ENCODE measurements around the gene ROR2.
"Not testable (repeated sequence)": the region's sequence is repeated elsewhere in the genome, so short reads cannot be mapped to it uniquely, and the experiment has no call there.

Gene ROR2

DNA sequence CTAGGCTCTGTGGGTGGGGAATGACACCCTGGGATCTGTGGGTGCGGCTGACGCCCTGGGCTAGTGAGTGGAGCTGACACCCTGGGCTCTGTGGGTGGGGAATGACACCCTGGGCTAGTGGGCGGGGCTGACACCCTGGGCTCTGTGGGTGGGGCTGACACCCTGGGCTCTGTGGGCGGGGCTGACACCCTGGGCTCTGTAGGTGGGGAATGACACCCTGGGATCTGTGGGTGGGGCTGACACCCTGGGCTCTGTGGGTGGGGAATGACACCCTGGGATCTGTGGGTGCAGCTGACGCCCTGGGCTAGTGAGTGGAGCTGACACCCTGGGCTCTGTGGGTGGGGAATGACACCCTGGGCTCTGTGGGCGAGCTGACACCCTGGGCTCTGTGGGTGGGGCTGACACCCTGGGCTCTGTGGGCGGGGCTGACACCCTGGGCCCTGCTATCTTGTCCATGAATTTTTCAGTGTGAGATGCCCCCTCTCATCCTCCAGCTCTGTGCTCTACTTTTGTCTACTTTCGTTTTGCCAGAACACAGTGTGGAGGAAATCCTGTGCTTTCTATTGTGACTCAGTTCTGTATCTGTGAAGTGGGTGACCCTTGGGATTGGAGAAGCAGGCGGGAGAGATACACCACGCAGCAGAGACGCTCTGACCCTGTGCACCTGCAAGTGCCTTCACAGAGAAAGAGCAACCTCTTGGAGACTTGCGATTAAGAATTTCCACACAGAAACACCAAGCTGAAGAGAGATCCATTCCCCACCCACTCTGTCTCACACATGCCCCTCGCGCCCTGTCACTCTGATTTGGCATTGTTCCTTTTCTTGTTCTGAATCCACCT lies 151.5 kb downstream of the ROR2 start:
- H3K9me3 ChIP-seq (replicated peaks in 1 of 2; ENCODE audit: control insufficient read depth in 2 of 2, insufficient read depth in 1 of 2, low read depth in 1 of 2, low read length in 2 of 2); DNase-seq (ENCODE audit: low spot score); H3K4ac ChIP-seq (ENCODE audit: low read length); H3K4me2 ChIP-seq (ENCODE audit: insufficient read depth, low read length, poor library complexity, severe bottlenecking); H3K36me3 ChIP-seq (replicated peaks in 1 of 2; ENCODE audit: control insufficient read depth in 2 of 2, insufficient read depth in 2 of 2, low read length in 2 of 2); H2BK12ac ChIP-seq (ENCODE audit: low read length); H3K4me1 ChIP-seq (ENCODE audit: control insufficient read depth in 2 of 2, insufficient read depth in 1 of 2, low read depth in 1 of 2, low read length in 2 of 2); H3K27ac ChIP-seq (replicated peaks; ENCODE audit: low read length); H3K79me1 ChIP-seq (ENCODE audit: low read depth, low read length); H3K9ac ChIP-seq (ENCODE audit: low read depth, low read length, poor library complexity); H3K23ac ChIP-seq (ENCODE audit: low read depth, low read length, poor library complexity); H2AK5ac ChIP-seq (ENCODE audit: low read depth, low read length); H4K8ac ChIP-seq (ENCODE audit: low read depth, low read length); H2AFZ ChIP-seq (ENCODE audit: low read length); H4K91ac ChIP-seq (ENCODE audit: low read depth, low read length, poor library complexity); H2BK120ac ChIP-seq (ENCODE audit: low read depth, low read length); H2BK15ac ChIP-seq (ENCODE audit: low read length); H3K14ac ChIP-seq (ENCODE audit: low read length); H3K4me3 ChIP-seq (ENCODE audit: low read length in 2 of 2); H3K18ac ChIP-seq (ENCODE audit: low read length); H2BK5ac ChIP-seq (ENCODE audit: low read length); H3K27me3 ChIP-seq (ENCODE audit: control insufficient read depth in 3 of 3, insufficient read depth in 3 of 3, low read depth in 1 of 3, low read length in 3 of 3): not testable (repeated sequence)
- no CpG with 5 or more reads among the region's 14 CpGs for WGBS, 2 donors (ENCODE audit: extremely low coverage in 2 of 2, insufficient read length in 2 of 2, insufficient replicate concordance in 1 of 2)

DNA sequence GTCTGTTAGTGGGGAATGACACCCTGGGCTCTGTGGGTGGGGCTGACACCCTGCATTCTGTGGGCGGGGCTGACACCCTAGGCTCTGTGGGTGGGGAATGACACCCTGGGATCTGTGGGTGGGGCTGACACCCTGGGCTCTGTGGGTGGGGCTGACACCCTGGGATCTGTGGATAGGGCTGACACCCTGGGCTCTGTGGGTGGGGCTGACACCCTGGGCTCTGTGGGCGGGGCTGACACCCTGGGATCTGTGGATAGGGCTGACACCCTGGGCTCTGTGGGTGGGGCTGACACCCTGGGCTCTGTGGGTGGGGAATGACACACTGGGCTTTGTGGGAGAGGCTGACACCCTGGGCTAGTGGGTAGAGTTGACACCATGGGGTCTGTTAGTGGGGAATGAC lies 152.5 kb downstream of the ROR2 start:
- not testable (repeated sequence) for H3K4me2 ChIP-seq (ENCODE audit: insufficient read depth, low read length, poor library complexity, severe bottlenecking); H4K8ac ChIP-seq (ENCODE audit: low read depth, low read length); H3K4me1 ChIP-seq (ENCODE audit: control insufficient read depth in 2 of 2, insufficient read depth in 1 of 2, low read depth in 1 of 2, low read length in 2 of 2); H3K27me3 ChIP-seq (ENCODE audit: control insufficient read depth in 3 of 3, insufficient read depth in 3 of 3, low read depth in 1 of 3, low read length in 3 of 3); H2AK5ac ChIP-seq (ENCODE audit: low read depth, low read length); H3K9ac ChIP-seq (ENCODE audit: low read depth, low read length, poor library complexity); H2AFZ ChIP-seq (ENCODE audit: low read length); H2BK12ac ChIP-seq (ENCODE audit: low read length); H3K79me1 ChIP-seq (ENCODE audit: low read depth, low read length); H3K4me3 ChIP-seq (ENCODE audit: low read length in 2 of 2); H2BK5ac ChIP-seq (ENCODE audit: low read length); H2BK15ac ChIP-seq (ENCODE audit: low read length); H4K91ac ChIP-seq (ENCODE audit: low read depth, low read length, poor library complexity); H3K14ac ChIP-seq (ENCODE audit: low read length); H3K18ac ChIP-seq (ENCODE audit: low read length); H3K23ac ChIP-seq (ENCODE audit: low read depth, low read length, poor library complexity); H3K27ac ChIP-seq (replicated peaks; ENCODE audit: low read length); H3K36me3 ChIP-seq (replicated peaks in 1 of 2; ENCODE audit: control insufficient read depth in 2 of 2, insufficient read depth in 2 of 2, low read length in 2 of 2); H2BK120ac ChIP-seq (ENCODE audit: low read depth, low read length); H3K4ac ChIP-seq (ENCODE audit: low read length); DNase-seq (ENCODE audit: low spot score); H3K9me3 ChIP-seq (replicated peaks in 1 of 2; ENCODE audit: control insufficient read depth in 2 of 2, insufficient read depth in 1 of 2, low read depth in 1 of 2, low read length in 2 of 2)
- no CpG with 5 or more reads among the region's 2 CpGs for WGBS, 2 donors (ENCODE audit: extremely low coverage in 2 of 2, insufficient read length in 2 of 2, insufficient replicate concordance in 1 of 2)

DNA sequence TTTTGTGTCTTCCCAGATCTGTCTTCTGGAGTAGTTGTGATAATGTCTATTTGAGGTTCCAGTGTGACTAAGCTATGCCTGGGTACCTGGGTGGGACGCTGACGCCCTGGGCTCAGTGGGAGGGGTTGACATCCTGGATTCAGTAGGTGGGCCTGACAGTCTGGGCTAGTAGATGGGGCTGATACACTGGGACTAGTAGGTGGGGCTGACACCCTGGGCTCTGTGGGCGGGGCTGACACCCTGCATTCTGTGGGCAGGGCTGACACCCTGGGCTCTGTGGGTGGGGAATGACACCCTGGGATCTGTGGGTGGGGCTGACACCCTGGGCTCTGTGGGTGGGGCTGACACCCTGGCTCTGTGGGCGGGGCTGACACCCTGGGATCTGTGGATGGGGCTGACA lies 153.5 kb downstream of the ROR2 start:
- WGBS, 2 donors (ENCODE audit: extremely low coverage in 2 of 2, insufficient read length in 2 of 2, insufficient replicate concordance in 1 of 2), result no CpG with 5 or more reads among the region's 4 CpGs
- H4K8ac ChIP-seq (ENCODE audit: low read depth, low read length); H2BK12ac ChIP-seq (ENCODE audit: low read length); H2AFZ ChIP-seq (ENCODE audit: low read length); H3K79me1 ChIP-seq (ENCODE audit: low read depth, low read length); H3K4ac ChIP-seq (ENCODE audit: low read length); H2BK120ac ChIP-seq (ENCODE audit: low read depth, low read length); H3K18ac ChIP-seq (ENCODE audit: low read length); H3K23ac ChIP-seq (ENCODE audit: low read depth, low read length, poor library complexity); H3K27ac ChIP-seq (replicated peaks; ENCODE audit: low read length); H2BK15ac ChIP-seq (ENCODE audit: low read length); H3K4me3 ChIP-seq (ENCODE audit: low read length in 2 of 2); H3K36me3 ChIP-seq (replicated peaks in 1 of 2; ENCODE audit: control insufficient read depth in 2 of 2, insufficient read depth in 2 of 2, low read length in 2 of 2); H2AK5ac ChIP-seq (ENCODE audit: low read depth, low read length); H3K9ac ChIP-seq (ENCODE audit: low read depth, low read length, poor library complexity); H3K4me2 ChIP-seq (ENCODE audit: insufficient read depth, low read length, poor library complexity, severe bottlenecking); DNase-seq (ENCODE audit: low spot score); H3K9me3 ChIP-seq (replicated peaks in 1 of 2; ENCODE audit: control insufficient read depth in 2 of 2, insufficient read depth in 1 of 2, low read depth in 1 of 2, low read length in 2 of 2); H2BK5ac ChIP-seq (ENCODE audit: low read length); H3K14ac ChIP-seq (ENCODE audit: low read length); H3K27me3 ChIP-seq (ENCODE audit: control insufficient read depth in 3 of 3, insufficient read depth in 3 of 3, low read depth in 1 of 3, low read length in 3 of 3); H4K91ac ChIP-seq (ENCODE audit: low read depth, low read length, poor library complexity); H3K4me1 ChIP-seq (ENCODE audit: control insufficient read depth in 2 of 2, insufficient read depth in 1 of 2, low read depth in 1 of 2, low read length in 2 of 2): not testable (repeated sequence)

DNA sequence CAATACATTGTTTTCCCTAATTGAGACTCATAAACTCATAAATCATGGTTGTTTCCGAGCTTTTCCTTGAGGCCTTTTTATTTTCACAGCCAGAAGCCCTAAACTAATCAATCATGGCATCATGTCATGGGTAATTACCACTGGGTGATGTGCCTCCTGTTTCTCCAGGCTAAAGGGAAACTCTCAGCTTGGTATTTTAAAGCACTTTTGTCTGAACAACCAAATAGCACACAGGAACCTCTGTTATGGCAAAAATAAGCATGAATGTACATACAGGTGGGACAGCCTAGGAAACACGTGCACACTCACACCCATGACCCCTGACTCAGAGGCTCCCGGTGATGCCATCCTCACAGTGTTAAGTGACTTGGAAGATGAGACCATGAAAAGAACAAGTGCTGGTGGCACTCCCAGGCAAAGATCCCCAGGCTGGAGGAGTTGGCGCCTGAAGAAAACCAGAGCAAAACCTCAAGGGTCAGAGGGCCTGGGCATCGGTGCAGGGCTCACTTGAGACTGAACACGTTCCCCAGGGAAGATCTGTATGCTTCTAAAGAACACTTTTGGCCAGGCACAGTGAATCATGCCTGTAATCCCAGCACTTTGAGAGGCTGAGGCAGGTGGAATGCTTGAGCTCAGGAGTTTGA lies 154.3 kb downstream of the ROR2 start:
- H3K18ac ChIP-seq (ENCODE audit: low read length), result no peak overlapping the region
- no peak overlapping the region for H4K91ac ChIP-seq (ENCODE audit: low read depth, low read length, poor library complexity)
- H3K14ac ChIP-seq (ENCODE audit: low read length), result no peak overlapping the region
- no peak overlapping the region for H2BK5ac ChIP-seq (ENCODE audit: low read length)
- no peak overlapping the region for H3K9ac ChIP-seq (ENCODE audit: low read depth, low read length, poor library complexity)
- H3K4me1 ChIP-seq (ENCODE audit: control insufficient read depth in 2 of 2, insufficient read depth in 1 of 2, low read depth in 1 of 2, low read length in 2 of 2), result peaks cover 5 to 8% of the 10 kb centered on the region in 2 donors
- H3K23ac ChIP-seq (ENCODE audit: low read depth, low read length, poor library complexity), result no peak overlapping the region
- H2BK15ac ChIP-seq (ENCODE audit: low read length), result no peak overlapping the region
- H3K4ac ChIP-seq (ENCODE audit: low read length), result no peak overlapping the region
- H3K27ac ChIP-seq (replicated peaks; ENCODE audit: low read length), result no peak overlapping the region
- H2BK12ac ChIP-seq (ENCODE audit: low read length), result no peak overlapping the region
- no peaks in the 10 kb centered on the region for H3K27me3 ChIP-seq (ENCODE audit: control insufficient read depth in 3 of 3, insufficient read depth in 3 of 3, low read depth in 1 of 3, low read length in 3 of 3)
- no peaks in the 10 kb centered on the region for H3K9me3 ChIP-seq (replicated peaks in 1 of 2; ENCODE audit: control insufficient read depth in 2 of 2, insufficient read depth in 1 of 2, low read depth in 1 of 2, low read length in 2 of 2)
- WGBS, 2 donors (ENCODE audit: extremely low coverage in 2 of 2, insufficient read length in 2 of 2, insufficient replicate concordance in 1 of 2), result no CpG with 5 or more reads among the region's 6 CpGs
- no peak overlapping the region for H2AK5ac ChIP-seq (ENCODE audit: low read depth, low read length)
- H4K8ac ChIP-seq (ENCODE audit: low read depth, low read length), result no peak overlapping the region
- DNase-seq (ENCODE audit: low spot score), result no peak
- H3K4me3 ChIP-seq (ENCODE audit: low read length in 2 of 2), result no peak overlapping the region
- no peaks in the 10 kb centered on the region for H3K79me1 ChIP-seq (ENCODE audit: low read depth, low read length)
- H3K36me3 ChIP-seq (replicated peaks in 1 of 2; ENCODE audit: control insufficient read depth in 2 of 2, insufficient read depth in 2 of 2, low read length in 2 of 2), result no peaks in the 10 kb centered on the region
- H2BK120ac ChIP-seq (ENCODE audit: low read depth, low read length), result no peak overlapping the region
- no peak overlapping the region for H2AFZ ChIP-seq (ENCODE audit: low read length)
- H3K4me2 ChIP-seq (ENCODE audit: insufficient read depth, low read length, poor library complexity, severe bottlenecking), result peak overlapping the region; percentile 18
